HUES64 (cell line): ENCODE measurements around the gene PLEKHG4.

Experiments used
- H3K27ac ChIP-seq: 2 replicates; pipeline ENCODE4 v1.7.0; 2013; ENCODE audit warnings: low read depth, low read length, inconsistent platforms
- H3K27me3 ChIP-seq: 2 replicates; pipeline ENCODE4 v1.6.1; 2013; ENCODE audit warnings: mild to moderate bottlenecking, low read length; ENCODE audit not compliant: insufficient read depth
- H3K36me3 ChIP-seq: 2 replicates; pipeline ENCODE4 v1.6.1; 2013; ENCODE audit warnings: mild to moderate bottlenecking, low read length; ENCODE audit not compliant: insufficient read depth
- H3K4me1 ChIP-seq: 2 replicates; pipeline ENCODE4 v1.6.1; 2013; ENCODE audit warnings: mild to moderate bottlenecking, low read length, moderate library complexity; ENCODE audit not compliant: insufficient read depth
- H3K4me3 ChIP-seq: 2 replicates; pipeline ENCODE4 v1.5.1; 2013; ENCODE audit warnings: mild to moderate bottlenecking, low read length, moderate library complexity
- H3K9ac ChIP-seq: 2 replicates; pipeline ENCODE4 v1.6.1; 2013; ENCODE audit warnings: mild to moderate bottlenecking, low read depth, low read length
- H3K9me3 ChIP-seq: 2 replicates; pipeline ENCODE4 v1.6.1; 2013; ENCODE audit warnings: low read depth, low read length; ENCODE audit not compliant: insufficient read depth
- WGBS: fragments of 150-250, 120-280 bp; methylation state at CpG from one replicate; pipeline ENCODE4 v1.1.7; 2013; ENCODE audit warnings: missing lambda C conversion rate; 5-methylcytosine and 5-hydroxymethylcytosine counted together

The PLEKHG4 gene

GRCh38 chr16:67281536-67282446 lies 2.5 kb downstream of the PLEKHG4 start:
- Histone ChIP-seq H3K9me3 (no peaks in the 10 kb centered on the region), H3K4me3 (no peak overlapping the region), H3K4me1 (no peaks in the 10 kb centered on the region), H3K27me3 (peaks cover 13% of the 10 kb centered on the region), H3K9ac (no peak overlapping the region), H3K27ac (no peak overlapping the region), H3K36me3 (0 out of 2 replicates have a peak, but pooled peaks cover 2% of the 10 kb centered on the region)
- WGBS: 91% methylated on average over 14 of the region's 14 CpGs

- 92% methylated on average over 10 of the region's 10 CpGs for WGBS
- no peaks in the 10 kb centered on the region for H3K4me1 ChIP-seq
- 0 out of 2 replicates have a peak, but pooled peaks cover 1% of the 10 kb centered on the region for H3K36me3 ChIP-seq
- H3K9me3 ChIP-seq: no peaks in the 10 kb centered on the region
- H3K27me3 ChIP-seq: peaks cover 13% of the 10 kb centered on the region
- no peak overlapping the region for H3K4me3 ChIP-seq
- no peak overlapping the region for H3K27ac ChIP-seq
- H3K9ac ChIP-seq: no peak overlapping the region
Observed at GRCh38 chr16:67282447-67282805, 3.1 kb downstream of the PLEKHG4 start.

DNA sequence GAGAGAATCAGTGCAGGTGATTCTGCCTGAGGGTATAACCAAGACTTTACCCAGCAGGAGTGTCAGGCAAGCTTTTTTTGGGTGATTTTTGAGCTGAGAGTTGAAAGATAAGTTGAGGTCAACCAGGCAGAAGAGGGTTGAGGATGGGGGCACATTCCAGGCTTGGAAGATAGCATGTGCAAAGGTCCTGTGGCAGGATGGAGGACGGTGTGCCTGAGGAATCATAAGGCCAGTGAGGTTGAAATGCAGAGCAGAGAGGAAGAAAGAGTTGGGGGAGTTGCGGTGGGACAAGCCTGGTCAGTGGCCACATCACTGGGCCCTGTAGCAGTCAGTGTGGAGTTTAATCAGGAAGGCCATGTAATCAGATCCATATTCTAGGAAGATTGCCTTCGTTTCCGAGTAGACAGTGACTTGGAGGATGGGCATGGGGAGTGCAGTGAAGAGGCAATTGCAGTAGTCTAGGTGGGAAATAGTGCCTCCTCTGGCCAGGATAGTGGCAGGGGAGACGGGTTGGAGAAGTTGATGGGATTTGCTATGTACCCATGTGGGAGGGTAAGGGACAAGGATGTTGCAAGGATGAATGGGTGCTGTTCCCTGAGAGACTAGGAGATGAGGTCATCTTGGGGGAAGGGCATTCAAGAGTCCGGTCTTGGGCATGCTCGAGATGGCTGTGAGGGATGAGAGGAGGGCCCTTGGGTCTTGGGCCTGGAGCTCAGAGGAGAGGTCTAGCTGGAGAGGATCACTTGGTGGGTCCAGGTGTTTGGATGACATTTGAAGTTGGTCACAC lies 3.9 kb downstream of the PLEKHG4 start:
- Histone ChIP-seq H3K9me3 (no peaks in the 10 kb centered on the region), H3K27ac (no peak overlapping the region), H3K4me3 (no peak overlapping the region), H3K27me3 (peaks cover 13% of the 10 kb centered on the region), H3K4me1 (no peaks in the 10 kb centered on the region), H3K36me3 (no peaks in the 10 kb centered on the region), H3K9ac (no peak overlapping the region)
- WGBS: 85% methylated on average over 7 of the region's 7 CpGs

- H3K4me3 ChIP-seq: no peak overlapping the region
Observed at GRCh38 chr16:67283826-67284555, 4.7 kb downstream of the PLEKHG4 start.

GRCh38 chr16:67284699-67285646 lies 5.6 kb downstream of the PLEKHG4 start:
- Histone ChIP-seq H3K27ac (no peak overlapping the region), H3K9me3 (no peaks in the 10 kb centered on the region), H3K27me3 (no peaks in the 10 kb centered on the region), H3K4me3 (no peak overlapping the region), H3K36me3 (no peaks in the 10 kb centered on the region), H3K9ac (no peak overlapping the region), H3K4me1 (no peaks in the 10 kb centered on the region)
- 78% methylated on average over 34 of the region's 34 CpGs for WGBS

More at GRCh38 chr16:67283826-67284555, 4.7 kb downstream of the PLEKHG4 start:
- Histone ChIP-seq H3K4me1 (no peaks in the 10 kb centered on the region), H3K9me3 (no peaks in the 10 kb centered on the region), H3K36me3 (no peaks in the 10 kb centered on the region), H3K27me3 (peaks cover 6% of the 10 kb centered on the region; the same call in 1 of the 2 replicates), H3K9ac (no peak overlapping the region), H3K27ac (no peak overlapping the region)
- WGBS: 92% methylated on average over 21 of the region's 21 CpGs

GRCh38 chr16:67286441-67287235 lies 7.3 kb downstream of the PLEKHG4 start:
- Histone ChIP-seq H3K9me3 (no peaks in the 10 kb centered on the region), H3K9ac (no peak overlapping the region), H3K4me1 (no peaks in the 10 kb centered on the region), H3K4me3 (no peak overlapping the region), H3K27ac (no peak overlapping the region), H3K36me3 (no peaks in the 10 kb centered on the region), H3K27me3 (no peaks in the 10 kb centered on the region)
- WGBS: 94% methylated on average over 28 of the region's 28 CpGs

DNA sequence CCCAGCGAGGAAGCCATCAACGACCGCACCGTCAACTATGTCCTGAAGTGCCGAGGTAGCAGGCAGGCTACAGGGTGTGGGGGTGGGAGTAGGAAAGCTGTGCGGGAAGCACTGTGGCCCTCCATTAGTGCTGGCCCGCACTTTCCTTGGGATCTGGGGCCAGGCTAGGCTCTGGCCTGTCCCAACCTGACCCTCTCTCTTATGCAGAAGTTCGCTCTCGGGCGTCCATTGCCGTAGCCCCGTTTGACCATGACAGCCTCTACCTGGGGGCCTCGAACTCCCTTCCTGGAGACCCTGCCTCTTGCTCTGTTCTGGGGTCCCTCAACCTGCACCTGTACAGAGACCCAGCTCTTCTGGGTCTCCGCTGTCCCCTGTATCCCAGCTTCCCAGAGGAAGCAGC lies 8.6 kb downstream of the PLEKHG4 start:
- Histone ChIP-seq H3K36me3 (no peaks in the 10 kb centered on the region), H3K4me1 (no peaks in the 10 kb centered on the region), H3K27me3 (no peaks in the 10 kb centered on the region), H3K9me3 (no peaks in the 10 kb centered on the region), H3K9ac (no peak overlapping the region), H3K4me3 (no peak overlapping the region), H3K27ac (no peak overlapping the region)
- WGBS: 94% methylated on average over 14 of the region's 14 CpGs

DNA sequence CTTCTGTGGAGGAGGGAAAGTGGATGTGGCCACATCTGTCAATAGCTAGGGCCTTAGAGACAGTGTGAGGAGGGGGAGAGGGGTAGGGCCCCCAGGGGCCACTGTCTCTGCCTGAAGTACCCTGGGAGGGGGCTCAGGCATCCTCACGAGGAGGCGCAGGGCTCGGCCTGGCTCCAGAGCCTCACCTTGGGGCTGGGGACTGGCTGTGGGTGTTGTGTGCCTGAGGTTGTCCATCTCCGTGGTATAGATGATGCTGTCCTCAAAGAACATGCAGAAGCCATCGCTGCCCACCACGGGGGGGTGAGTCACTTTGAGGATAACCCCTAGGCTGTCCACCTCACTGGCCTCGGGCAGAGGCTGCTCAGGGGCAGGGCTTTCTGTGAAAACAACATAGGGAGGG lies 12.1 kb downstream of the PLEKHG4 start:
- H3K27me3 ChIP-seq: no peaks in the 10 kb centered on the region; the same call in 1 of the 2 replicates
- H3K4me1 ChIP-seq: no peaks in the 10 kb centered on the region
- no peaks in the 10 kb centered on the region for H3K36me3 ChIP-seq
- H3K4me3 ChIP-seq: no peak overlapping the region
- H3K27ac ChIP-seq: no peak overlapping the region
- H3K9ac ChIP-seq: no peak overlapping the region
- 91% methylated on average over 7 of the region's 7 CpGs for WGBS
- H3K9me3 ChIP-seq: no peaks in the 10 kb centered on the region

GRCh38 chr16:67294171-67294757 lies 14.9 kb downstream of the PLEKHG4 start:
- Histone ChIP-seq H3K4me1 (no peaks in the 10 kb centered on the region), H3K27ac (no peak overlapping the region), H3K9me3 (no peaks in the 10 kb centered on the region), H3K4me3 (no peak overlapping the region), H3K9ac (no peak overlapping the region), H3K36me3 (no peaks in the 10 kb centered on the region), H3K27me3 (peaks cover 3% of the 10 kb centered on the region; the same call in 1 of the 2 replicates)
- WGBS: 92% methylated on average over 4 of the region's 4 CpGs
